ENCODE results near the gene ZNF502. TPM values are rescaled to one million over a fixed set of nuclear protein-coding genes. Genes with fewer than 3 reads are reported as not detected.

Gene ZNF502
- total and polyA plus RNA-seq, 2 of the 13 experiments (the other 11 are each of a cell fraction or from before 2014, with no cell fraction given) = not detected

DNA sequence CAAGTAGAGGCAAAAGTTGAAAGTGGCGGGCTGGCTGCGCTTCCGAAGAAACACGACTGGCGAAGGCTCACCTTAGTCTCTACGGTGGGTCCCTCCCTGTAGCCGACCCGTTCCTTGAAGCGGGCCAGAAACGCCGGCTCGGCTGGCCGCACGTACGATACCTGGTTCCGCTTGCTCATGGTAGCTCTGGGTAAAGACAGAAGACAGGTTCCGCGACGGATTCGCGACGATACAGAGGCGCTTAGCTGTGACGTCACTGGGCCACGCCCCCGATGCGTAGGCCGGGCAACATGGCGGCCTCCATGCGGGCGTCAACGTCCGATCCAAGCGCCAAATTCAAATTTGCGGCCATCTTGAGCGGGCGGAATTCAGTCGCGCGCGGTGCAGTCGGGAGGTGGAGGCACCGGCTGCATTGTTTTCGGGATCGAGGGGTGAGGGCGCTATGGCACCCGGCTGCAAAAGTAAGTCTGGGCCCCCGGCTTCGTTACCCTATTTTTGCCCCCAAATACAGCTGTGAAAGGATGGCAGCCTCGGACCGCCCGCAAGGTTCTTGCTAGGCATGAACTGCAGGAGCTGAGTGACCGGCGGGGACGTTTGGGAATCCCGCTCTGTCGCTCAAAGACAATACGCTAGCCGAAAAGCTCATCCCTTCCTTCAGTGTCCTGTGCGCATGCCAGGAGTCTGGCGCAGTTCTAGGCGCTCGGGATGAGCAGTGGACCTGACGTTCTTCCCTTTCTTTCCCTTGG, 49.1 kb downstream of the ZNF502 start, which contains the start of the genes KIAA1143 and KIF15 (continued):
- TF ChIP-seq, protein P1, sequence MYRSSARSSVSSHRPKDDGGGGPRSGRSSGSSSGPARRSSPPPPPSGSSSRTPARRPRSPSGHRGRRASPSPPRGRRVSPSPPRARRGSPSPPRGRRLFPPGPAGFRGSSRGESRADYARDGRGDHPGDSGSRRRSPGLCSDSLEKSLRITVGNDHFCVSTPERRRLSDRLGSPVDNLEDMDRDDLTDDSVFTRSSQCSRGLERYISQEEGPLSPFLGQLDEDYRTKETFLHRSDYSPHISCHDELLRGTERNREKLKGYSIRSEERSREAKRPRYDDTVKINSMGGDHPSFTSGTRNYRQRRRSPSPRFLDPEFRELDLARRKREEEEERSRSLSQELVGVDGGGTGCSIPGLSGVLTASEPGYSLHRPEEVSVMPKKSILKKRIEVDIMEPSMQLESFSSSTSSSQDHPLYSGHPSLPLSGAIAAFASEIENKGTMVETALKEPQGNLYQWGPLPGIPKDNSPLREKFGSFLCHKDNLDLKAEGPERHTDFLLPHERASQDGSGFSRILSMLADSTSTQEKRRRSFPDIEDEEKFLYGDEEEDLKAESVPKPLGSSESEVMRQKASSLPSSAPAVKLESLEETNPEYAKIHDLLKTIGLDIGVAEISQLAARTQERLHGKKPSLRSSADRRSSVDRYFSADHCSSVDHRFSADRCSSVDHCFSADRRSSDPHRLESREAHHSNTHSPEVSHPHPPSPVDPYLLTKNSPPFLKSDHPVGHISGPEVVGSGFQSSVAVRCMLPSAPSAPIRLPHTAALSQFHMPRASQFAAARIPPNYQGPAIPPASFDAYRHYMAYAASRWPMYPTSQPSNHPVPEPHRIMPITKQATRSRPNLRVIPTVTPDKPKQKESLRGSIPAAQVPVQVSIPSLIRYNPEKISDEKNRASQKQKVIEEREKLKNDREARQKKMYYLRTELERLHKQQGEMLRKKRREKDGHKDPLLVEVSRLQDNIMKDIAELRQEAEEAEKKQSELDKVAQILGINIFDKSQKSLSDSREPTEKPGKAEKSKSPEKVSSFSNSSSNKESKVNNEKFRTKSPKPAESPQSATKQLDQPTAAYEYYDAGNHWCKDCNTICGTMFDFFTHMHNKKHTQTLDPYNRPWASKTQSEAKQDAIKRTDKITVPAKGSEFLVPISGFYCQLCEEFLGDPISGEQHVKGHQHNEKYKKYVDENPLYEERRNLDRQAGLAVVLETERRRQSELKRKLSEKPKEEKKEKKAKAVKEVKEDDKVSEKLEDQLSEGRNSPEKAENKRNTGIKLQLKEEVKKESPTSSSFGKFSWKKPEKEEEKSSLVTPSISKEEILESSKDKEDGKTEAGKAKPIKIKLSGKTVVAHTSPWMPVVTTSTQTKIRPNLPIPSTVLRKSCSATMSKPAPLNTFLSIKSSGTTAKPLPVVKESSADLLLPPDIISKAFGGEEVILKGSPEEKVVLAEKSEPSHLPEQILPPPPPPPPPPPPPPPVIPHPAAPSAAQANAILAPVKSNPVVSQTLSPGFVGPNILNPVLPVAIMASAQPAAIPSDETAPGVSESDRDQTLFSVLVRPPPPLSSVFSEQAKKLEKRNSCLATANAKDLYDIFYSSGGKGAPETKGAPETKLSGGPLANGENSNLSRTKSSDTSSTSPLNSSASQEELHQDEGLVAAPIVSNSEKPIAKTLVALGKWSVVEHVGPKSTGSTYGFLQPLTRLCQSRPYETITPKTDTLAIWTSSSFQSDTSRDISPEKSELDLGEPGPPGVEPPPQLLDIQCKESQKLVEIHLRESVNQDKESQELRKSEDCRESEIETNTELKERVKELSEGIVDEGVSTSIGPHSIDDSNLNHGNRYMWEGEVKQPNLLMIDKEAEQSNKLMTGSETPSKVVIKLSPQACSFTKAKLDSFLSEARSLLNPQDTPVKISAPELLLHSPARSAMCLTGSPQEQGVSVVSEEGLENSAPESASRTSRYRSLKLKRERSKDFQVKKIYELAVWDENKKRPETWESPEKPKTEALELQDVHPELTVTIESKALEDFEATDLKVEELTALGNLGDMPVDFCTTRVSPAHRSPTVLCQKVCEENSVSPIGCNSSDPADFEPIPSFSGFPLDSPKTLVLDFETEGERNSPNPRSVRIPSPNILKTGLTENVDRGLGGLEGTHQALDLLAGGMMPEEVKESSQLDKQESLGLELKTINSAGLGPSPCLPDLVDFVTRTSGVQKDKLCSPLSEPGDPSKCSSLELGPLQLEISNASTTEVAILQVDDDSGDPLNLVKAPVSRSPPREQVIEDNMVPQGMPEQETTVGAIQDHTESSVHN (CRISPR knock-in tag; IDR thresholded peaks at IDR 0.05) = no peak
- TF ChIP-seq, protein P2, sequence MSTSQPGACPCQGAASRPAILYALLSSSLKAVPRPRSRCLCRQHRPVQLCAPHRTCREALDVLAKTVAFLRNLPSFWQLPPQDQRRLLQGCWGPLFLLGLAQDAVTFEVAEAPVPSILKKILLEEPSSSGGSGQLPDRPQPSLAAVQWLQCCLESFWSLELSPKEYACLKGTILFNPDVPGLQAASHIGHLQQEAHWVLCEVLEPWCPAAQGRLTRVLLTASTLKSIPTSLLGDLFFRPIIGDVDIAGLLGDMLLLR (CRISPR knock-in tag; IDR thresholded peaks at IDR 0.05) = peak; percentile 71; the same call in 1 of the 2 replicates
- TF ChIP-seq ZNF431 (CRISPR knock-in tag; IDR thresholded peaks at IDR 0.05; ENCODE audit: borderline replicate concordance, low read depth) (peak; percentile 55; the same call in 1 of the 2 replicates), ZNF605 (CRISPR knock-in tag; IDR thresholded peaks at IDR 0.05) (peak; percentile 81), ZNF383 (CRISPR knock-in tag; IDR thresholded peaks at IDR 0.05; ENCODE audit: borderline replicate concordance) (no peak), RARG (CRISPR knock-in tag; IDR thresholded peaks at IDR 0.05; ENCODE audit: low read depth) (no peak), GATA4 (IDR thresholded peaks at IDR 0.05; ENCODE audit: borderline replicate concordance, low read depth) (peak; percentile 14; the same call in 1 of the 2 replicates)
- TF ChIP-seq, protein P3, sequence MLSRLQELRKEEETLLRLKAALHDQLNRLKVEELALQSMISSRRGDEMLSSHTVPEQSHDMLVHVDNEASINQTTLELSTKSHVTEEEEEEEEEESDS (CRISPR knock-in tag; IDR thresholded peaks at IDR 0.05; ENCODE audit: borderline replicate concordance) = 0 out of 2 replicates have a peak, but pooled peaks have one; percentile 53
- TF ChIP-seq, protein P4, sequence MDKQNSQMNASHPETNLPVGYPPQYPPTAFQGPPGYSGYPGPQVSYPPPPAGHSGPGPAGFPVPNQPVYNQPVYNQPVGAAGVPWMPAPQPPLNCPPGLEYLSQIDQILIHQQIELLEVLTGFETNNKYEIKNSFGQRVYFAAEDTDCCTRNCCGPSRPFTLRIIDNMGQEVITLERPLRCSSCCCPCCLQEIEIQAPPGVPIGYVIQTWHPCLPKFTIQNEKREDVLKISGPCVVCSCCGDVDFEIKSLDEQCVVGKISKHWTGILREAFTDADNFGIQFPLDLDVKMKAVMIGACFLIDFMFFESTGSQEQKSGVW (CRISPR knock-in tag; IDR thresholded peaks at IDR 0.05; ENCODE audit: borderline replicate concordance) = no peak
- TF ChIP-seq, protein P5, sequence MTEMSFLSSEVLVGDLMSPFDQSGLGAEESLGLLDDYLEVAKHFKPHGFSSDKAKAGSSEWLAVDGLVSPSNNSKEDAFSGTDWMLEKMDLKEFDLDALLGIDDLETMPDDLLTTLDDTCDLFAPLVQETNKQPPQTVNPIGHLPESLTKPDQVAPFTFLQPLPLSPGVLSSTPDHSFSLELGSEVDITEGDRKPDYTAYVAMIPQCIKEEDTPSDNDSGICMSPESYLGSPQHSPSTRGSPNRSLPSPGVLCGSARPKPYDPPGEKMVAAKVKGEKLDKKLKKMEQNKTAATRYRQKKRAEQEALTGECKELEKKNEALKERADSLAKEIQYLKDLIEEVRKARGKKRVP (CRISPR knock-in tag; IDR thresholded peaks at IDR 0.05) = peak in 1 of 2 experiments; percentile 53; a peak in 1 of 4 replicates
- TF ChIP-seq, protein P6, sequence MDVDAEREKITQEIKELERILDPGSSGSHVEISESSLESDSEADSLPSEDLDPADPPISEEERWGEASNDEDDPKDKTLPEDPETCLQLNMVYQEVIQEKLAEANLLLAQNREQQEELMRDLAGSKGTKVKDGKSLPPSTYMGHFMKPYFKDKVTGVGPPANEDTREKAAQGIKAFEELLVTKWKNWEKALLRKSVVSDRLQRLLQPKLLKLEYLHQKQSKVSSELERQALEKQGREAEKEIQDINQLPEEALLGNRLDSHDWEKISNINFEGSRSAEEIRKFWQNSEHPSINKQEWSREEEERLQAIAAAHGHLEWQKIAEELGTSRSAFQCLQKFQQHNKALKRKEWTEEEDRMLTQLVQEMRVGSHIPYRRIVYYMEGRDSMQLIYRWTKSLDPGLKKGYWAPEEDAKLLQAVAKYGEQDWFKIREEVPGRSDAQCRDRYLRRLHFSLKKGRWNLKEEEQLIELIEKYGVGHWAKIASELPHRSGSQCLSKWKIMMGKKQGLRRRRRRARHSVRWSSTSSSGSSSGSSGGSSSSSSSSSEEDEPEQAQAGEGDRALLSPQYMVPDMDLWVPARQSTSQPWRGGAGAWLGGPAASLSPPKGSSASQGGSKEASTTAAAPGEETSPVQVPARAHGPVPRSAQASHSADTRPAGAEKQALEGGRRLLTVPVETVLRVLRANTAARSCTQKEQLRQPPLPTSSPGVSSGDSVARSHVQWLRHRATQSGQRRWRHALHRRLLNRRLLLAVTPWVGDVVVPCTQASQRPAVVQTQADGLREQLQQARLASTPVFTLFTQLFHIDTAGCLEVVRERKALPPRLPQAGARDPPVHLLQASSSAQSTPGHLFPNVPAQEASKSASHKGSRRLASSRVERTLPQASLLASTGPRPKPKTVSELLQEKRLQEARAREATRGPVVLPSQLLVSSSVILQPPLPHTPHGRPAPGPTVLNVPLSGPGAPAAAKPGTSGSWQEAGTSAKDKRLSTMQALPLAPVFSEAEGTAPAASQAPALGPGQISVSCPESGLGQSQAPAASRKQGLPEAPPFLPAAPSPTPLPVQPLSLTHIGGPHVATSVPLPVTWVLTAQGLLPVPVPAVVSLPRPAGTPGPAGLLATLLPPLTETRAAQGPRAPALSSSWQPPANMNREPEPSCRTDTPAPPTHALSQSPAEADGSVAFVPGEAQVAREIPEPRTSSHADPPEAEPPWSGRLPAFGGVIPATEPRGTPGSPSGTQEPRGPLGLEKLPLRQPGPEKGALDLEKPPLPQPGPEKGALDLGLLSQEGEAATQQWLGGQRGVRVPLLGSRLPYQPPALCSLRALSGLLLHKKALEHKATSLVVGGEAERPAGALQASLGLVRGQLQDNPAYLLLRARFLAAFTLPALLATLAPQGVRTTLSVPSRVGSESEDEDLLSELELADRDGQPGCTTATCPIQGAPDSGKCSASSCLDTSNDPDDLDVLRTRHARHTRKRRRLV (CRISPR knock-in tag; IDR thresholded peaks at IDR 0.05) = no peak

Measured in HepG2 (cell line).